GM18511 (cell line): ENCODE results near the gene PKN1.
"Not testable (repeated sequence)": the region's sequence is repeated elsewhere in the genome, so short reads cannot be mapped to it uniquely, and the experiment has no call there.

Experiments used
- ATAC-seq: cut with Tn5 transposase; IDR thresholded peaks from one replicate; pipeline ENCODE4 v1.9.1; 2021; ENCODE audit warnings: mild to moderate bottlenecking, moderate library complexity; ENCODE audit not compliant: unreplicated experiment

Gene PKN1

DNA sequence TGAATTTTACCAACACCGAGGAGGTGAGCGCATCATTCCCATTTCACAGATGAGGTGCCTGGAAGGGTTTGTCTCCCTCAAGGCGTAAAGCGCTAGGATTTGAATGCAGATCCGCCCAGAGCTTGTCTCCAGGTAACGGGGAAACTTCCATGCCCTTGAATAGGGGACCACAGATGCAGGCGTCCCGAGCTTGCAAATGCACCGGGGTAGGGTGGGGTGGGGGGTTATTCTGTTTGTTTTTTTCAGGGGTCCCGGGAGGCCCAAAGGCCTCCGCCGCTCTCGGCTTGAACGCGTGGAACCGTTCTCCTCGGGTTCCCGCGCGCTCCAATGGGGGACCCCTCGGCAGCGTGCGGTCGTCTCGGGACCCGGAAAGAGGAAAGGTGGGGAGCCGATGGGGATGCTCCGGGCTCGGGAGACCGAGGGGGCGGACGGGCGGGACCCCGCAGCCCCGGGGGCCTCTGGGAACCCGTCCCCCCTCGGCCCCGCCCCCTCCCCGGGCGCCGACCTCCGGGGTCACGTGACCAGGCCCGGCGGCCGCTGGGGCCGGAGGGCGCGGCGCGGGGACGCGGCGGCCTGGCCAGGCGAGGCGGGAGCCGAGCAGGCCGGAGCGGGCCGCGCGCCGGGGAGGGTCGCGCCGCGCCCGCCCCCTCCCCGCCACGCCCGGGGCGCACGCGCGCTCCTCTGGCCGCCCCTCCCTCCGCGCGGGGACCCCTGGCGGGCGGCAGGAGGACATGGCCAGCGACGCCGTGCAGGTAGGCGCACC is at the start of gene PKN1:
TSS of gene PKN1 (plus strand) at position 516 of the 763 bp plus-strand sequence. CDS start at position 732, 216 bp downstream.
- peak; percentile 62 for ATAC-seq

GRCh38 chr19:14383661-14384555 is 49.2 kb upstream of the PKN1 start:
- no peak for ATAC-seq

DNA sequence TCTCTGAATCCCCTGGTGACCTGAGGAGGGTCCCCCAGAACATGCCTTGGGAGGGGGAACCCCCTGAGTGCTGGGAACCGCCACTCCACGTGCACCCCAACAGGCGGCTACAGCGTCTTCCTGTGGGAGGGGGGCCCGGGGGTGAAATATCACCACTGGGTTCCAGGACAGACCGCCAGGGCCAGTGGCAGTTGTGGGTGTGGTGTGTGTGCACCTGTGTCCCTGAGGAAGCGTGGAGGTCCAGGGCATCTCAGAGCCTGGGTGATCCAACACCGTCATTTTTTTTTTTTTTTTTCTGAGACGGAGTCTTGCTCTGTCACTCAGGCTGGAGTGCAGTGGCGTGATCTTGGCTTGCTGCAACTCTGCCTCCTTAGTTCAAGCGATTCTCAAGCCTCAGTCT is 47.6 kb upstream of the PKN1 start:
- ATAC-seq, result no peak

GRCh38 chr19:14390548-14390947 is 42.6 kb upstream of the PKN1 start:
- no peak for ATAC-seq

GRCh38 chr19:14391156-14391821 is 41.8 kb upstream of the PKN1 start:
- no peak for ATAC-seq

- ATAC-seq, result no peak
Measured at GRCh38 chr19:14393329-14393728, 39.8 kb upstream of the PKN1 start.

DNA sequence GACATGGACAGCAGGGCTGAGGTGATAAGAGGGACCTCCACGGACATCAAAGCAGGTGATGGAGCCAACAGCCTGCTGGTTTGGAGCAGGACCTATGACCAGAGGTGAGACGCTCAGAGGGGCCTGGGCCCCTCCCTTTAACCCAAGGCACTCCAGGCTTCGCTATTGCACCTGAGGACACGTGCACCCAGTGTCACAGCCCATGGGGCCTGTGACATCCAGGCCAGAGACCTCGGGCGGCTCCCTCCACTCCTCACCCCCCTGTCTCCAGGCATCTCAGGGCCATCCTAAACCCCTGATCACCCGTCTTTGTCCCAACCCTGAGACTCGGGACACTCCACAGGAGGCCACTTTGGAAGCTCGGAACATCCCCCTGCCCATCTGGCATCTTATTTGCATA is 38.9 kb upstream of the PKN1 start:
- no peak for ATAC-seq

- ATAC-seq, result no peak
Measured at GRCh38 chr19:14395262-14395661, 37.8 kb upstream of the PKN1 start.

GRCh38 chr19:14395710-14396336 is 37.3 kb upstream of the PKN1 start:
- no peak for ATAC-seq

DNA sequence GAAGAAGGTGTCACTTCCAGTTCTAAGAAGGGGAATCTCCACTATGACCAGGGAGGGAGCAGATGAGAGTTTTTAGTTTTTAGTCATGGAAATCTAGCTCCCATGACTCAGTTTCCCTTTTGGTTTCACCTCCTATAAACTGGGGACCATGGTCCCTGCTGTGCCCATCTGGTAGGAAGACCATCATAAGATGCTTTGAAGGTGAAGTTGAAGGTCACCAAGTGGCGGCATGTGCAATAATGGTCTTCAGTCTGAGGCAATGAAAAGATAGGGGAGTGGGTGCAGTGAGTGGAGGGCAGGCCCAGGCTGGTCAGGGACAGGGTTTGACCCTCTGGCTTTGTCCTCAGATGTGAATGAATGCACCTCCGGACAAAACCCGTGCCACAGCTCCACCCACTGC is 36.4 kb upstream of the PKN1 start:
- not testable (repeated sequence) for ATAC-seq

- not testable (repeated sequence) for ATAC-seq
Measured at GRCh38 chr19:14397168-14397567, 35.9 kb upstream of the PKN1 start.

GRCh38 chr19:14400951-14401431 is 32.1 kb upstream of the PKN1 start:
- no peak for ATAC-seq

GRCh38 chr19:14401468-14402195 is 31.5 kb upstream of the PKN1 start:
- ATAC-seq, result no peak

DNA sequence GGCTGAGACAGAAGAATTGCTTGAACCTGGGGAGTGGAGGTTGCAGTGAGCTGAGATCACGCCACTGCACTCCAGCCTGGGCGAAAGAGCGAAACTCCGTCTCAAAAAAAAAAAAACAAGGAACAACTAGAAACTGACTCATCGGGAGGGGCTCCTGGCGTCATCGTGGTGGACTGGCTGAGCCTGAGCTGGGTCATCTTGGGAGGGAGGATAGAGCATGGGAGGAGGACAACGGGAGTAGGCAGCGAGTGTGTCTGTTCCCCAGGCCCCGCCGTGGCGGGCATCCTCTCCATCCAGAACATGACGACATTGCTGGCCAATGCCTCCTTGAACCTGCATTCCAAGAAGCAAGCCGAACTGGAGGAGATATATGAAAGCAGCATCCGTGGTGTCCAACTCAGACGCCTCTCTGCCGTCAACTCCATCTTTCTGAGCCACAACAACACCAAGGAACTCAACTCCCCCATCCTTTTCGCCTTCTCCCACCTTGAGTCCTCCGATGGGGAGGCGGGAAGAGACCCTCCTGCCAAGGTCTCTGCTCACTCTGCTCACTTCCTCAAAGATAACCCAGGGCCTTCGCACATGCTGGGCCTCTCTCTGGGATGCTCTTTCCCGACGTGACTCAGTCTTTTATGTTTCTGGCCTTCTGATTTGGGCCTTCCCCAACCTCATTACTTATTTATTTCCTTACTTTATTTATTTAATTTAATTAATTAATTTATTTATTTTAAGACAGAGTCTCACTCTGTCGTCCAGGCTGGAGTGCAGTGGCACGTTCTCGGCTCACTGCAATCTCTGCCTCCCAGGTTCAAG is 30.6 kb upstream of the PKN1 start:
- no peak for ATAC-seq

- ATAC-seq, result not testable (repeated sequence)
Measured at GRCh38 chr19:14403145-14403930, 29.8 kb upstream of the PKN1 start.

GRCh38 chr19:14404312-14404711 is 28.8 kb upstream of the PKN1 start:
- no peak for ATAC-seq

GRCh38 chr19:14405380-14405757 is 27.7 kb upstream of the PKN1 start:
- no peak for ATAC-seq
